HG03196 (cell line): ENCODE data around the gene EFS.

Experiments
- ATAC-seq: cut with Tn5 transposase; IDR thresholded peaks from one replicate; pipeline ENCODE4 v1.9.1; 2021; ENCODE audit not compliant: unreplicated experiment

EFS gene

DNA sequence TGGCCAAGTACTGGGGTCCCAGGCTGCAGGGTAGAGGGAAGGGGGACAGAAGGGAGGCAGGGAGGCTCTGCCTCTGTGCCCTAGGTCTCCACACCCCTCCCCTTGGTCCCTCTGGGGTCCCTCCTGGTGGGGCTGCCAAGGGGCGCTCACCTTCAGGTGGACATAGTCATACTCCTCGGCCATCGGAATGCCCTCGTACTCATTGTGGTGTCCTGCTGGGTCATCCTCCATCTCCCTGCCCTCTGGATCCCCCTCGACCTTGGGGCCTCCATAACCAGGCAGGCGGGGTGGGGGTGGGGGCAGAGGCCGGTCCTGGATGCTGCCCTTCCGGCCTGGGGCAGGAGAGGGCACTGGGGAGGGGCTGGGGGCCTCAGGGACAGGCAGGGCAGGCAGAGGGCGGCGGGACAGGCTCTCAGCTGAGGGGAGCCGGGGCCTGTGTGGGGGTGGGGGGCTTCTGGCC, 5.8 kb downstream of the EFS start:
- no peak for ATAC-seq

DNA sequence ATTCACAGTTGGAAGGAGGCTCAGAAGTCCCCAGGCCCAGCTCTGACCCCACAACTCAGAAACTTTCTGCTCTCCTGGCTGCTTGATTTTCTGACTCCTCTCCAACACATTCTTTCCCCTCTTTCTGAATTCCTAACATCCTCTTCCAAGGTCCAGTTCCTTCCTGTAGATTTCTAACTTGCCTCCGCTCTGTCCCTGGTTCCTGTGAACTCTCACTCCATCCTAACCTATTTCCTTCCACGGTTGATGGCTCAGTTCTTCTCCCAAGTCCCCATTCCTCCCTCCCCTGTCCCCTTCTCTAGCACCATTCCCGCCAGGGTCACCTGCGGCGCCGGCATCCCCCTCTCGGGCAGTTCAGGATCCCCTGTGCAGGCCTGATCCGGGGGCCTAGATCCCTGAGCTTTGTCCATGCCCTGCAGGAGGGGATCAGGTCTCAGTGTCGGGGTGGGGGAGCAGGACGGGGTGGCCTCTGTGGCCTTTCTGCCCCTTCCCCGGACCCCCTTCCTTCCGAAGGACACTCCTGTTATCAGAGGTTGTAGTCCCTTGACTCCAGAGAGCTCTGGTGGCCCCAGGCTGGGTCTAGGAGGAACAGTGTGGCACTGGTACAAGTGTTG, 6.3 kb downstream of the EFS start:
- no peak for ATAC-seq

DNA sequence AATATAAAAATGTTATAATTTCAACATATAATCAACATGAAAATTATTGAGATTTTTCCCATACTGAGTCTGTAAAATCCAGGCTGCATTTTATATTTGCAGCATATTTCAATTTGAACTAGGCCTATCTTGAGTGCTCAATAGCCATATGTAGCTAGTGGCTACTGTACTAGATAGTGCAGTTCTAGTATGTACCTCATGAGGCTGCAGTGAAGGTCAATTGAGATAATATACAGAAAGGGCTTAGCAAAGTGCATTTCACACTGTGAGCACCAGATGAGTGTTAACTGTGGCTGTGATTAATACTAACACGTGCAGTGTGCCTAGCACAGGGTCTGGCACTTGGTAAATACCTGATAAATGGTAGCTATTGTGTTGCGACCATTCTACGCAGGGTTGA, 6.9 kb downstream of the EFS start:
- no peak for ATAC-seq

DNA sequence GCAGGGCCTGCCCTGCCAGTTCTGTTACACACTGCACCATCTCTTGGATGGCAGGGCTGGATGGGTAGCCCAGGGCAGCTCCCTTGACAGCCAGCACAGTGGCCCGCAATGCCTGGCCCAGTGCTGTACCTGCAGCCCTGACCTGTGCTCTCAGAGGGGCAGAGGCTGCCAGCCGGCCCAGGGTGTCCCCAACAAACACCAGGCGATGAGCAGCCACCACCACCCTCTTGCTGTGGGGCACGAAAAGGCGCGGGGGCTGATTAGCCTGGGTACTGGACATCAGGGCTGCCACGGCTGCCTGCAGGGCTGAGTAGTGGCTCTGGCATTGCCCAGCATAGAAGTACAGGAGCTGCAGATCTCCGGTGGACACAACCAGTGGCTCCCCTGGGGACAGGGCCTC, 7.7 kb downstream of the EFS start:
- ATAC-seq: no peak

DNA sequence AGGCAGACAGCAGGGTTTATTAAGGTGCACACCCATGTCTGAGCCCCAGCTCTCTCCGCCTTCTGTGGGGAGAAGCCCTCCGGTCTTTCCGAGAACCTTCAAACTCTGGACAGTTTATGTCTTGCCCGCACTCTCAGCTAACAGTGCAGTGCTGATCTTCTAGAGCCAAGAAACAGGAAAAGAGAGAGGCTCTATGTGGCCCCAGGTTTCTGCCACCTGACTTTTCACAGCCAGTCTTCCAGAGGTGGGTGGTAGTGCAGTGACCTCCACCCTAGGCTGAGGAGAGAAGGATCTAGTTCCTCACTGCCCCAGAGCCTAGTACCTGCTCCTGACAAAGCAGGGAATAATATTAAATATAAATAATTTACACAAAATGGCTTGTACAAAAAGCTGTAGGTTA, 8.3 kb downstream of the EFS start:
- ATAC-seq: no peak

DNA sequence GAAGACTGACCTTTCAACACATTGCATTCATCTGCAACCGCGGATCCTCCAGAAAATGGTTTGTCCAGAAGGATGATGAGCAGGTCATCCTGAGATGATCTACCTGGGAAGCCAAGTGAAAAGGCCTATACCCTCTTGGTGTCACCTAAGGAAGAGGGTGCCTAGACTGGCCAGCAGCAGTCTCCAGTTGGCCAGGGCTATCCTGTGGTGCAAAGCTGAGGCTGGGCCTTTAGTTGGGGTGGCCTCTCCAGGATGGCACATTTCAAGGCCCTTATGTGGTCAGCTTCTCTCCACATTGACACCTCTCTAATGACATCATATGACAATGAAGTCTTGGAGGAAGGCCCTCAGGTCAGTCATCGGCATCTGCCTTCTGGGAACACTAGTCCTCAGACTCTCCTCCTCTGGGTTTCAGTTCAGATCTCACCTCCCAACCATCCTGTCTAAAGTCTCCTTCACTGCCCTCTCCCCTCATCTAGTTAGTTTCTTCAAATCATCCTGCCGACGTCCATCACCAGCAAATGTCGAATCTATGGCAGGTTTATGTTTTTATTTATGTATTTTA, 9.0 kb downstream of the EFS start:
- no peak for ATAC-seq

DNA sequence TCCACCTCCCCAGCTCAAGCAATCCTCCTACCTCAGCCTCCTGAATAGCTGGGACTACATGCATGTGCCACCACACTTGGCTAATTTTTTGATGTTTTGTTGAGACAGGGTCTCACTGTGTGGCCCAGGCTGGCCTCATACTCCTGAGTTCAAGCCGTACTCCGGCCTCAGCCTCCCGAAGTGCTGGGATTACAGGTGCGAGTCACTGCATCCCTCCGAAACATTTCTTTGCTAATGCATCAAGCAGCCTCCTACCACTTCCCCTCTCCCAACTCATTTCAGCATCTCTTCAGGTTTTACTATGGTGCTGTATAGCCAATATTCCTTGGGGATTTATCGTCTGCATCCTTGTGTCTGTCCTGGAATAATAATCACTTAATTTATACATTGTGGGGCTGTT, 10.0 kb downstream of the EFS start:
- ATAC-seq: no peak

DNA sequence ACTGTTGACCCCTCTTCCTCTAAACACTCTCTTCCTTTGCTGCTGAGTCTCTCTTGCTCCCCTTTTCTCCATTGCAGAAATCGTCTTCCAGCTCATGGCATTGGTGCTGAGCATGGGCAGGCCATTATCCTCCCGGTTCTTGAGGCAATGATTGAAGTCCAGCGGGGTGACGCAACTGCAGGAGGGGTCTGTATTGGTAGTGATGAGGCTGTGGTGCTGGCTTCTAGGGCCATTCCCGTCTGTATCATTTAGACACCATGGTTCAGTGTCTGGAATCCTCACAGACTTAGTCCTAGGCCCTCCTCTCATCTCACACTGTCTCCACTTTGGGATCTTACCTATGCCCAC, 11.6 kb downstream of the EFS start:
- ATAC-seq: no peak

DNA sequence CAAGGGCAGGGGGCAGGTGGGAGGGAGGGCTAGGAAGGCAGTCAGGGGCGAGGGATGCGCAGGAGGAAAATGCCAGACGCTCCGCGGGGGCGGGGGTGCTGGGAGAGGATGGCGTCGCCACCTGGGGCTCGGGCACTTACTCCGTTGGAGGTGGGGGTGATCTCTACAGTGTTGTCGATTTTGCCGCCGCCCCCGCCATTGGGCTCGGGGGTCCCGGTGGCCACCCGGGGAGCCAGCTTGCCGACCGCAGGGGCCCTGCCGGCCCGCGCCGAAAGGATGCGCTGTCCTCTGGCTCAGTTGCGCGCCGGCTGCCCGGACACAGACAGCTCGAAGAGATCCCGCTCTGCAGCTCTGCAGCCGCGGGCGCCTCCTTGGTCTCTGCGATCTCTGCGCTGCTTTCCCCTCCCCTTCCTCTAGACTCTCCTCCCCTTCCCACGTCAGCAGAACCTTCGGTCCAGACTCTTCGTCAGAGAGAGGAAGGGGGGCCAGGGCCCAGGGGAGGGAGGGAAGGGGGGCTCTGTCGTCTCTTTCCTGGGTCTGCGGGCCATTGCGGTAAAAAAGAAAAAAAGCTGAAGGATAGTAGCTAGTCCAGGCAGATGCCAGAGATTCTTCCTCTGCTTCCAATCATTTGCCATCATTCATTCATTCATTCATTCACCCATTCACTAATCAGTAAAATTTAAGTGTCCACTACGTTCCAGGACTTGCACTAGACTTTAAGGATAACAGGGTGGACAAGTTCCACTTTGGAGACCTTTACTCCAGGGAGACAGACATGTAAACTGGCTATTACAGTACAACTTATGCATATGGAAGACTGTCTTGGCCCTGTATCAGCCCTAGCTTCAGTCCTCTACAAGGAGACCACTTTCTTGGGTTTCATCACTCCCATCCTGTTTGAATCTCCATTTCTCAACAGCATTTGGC, 12.2 kb downstream of the EFS start, which contains the start of gene SLC22A17:
SLC22A17 (minus strand) TSS at position 382 of the 927 bp plus-strand sequence.
- ATAC-seq: no peak

DNA sequence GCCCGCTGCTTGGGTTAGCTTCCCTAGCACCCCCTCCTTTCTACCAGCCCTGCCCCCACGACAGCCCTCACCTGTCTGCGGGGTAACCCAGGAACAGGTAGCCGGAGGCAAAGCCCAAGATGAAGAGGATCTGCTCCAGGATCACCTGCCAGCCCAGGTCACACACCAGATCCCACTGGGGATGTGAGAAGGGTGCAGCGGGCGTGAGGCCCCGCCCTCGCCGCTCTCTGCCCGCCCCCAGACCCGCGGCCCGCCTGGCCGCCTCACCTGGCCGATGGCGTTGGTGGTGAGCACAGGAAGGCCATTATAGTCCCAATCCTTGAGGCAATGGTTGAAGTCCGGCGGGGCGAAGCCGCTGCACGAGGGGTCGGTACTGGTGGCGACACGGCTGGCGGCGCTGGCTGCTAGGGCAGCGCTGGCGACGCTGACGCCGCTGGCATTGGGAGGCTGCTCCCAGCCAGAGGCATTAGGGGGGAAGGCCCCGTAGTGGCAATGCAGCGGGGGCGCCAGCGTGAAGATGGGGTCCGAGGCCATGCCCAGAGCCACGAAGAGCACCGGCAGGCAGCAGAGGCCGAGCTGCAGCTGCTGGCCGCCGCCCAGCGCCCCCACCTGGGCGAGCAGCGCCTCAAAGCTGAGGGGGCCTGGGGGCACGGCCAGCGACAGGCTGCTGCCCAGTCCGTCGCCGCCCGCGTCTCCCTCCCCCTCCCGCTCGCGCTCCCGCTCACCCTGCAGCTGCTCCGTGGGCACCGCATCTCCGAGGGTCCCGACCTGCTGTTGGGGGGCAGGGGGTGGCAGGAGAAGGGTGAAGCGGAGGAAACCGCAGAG, 13.1 kb downstream of the EFS start:
- no peak for ATAC-seq

DNA sequence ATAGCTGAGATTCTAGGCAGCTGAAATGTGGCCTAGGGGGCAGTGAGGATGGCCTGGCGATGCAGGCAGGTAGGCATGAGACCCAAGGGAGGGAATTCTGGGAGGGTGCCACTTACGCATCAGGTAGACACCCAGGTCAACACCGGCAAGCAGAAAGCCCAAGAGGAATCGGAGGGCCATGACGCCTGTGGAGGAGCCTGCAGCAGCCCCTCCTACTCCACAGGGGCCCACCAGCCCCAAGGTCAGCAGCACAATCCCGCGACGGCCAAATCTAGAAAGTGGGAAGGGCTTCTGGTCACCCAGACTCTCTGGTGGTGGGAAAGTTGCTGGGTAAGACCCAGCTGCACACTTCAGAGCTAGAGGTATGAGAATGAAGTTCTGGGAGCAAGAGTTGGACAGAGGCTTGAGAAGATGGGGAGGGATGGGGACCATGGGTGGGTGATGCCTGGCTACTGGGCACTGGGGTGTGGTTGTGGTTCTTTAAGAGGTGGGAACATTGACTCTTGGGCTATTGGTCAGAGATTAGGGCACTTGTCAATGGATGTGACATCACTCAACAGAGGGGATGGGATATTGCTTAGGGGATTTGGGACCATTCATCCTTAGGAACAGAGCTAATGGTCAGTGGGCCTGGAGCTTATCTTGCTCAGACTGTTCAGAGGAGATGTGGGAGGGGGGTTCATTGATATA, 15.7 kb downstream of the EFS start:
- no peak for ATAC-seq

DNA sequence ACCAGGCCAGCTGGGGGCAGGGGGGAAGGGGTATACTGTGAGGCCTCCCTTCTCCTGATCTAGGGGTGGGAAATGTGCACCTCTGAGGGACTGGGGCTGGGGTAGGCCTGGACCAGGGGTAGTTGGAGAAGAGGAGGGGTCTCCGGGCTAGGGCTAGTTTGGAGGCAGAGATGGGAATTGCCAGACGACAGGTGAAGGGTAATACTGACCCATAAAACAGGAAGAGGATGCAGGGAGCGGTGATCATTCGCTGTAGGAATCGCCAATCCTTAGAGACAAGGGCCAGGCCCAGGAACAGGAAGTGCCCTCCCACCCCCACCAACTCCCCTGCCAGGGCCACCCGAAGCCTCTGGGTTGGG, 16.7 kb downstream of the EFS start:
- ATAC-seq: no peak

DNA sequence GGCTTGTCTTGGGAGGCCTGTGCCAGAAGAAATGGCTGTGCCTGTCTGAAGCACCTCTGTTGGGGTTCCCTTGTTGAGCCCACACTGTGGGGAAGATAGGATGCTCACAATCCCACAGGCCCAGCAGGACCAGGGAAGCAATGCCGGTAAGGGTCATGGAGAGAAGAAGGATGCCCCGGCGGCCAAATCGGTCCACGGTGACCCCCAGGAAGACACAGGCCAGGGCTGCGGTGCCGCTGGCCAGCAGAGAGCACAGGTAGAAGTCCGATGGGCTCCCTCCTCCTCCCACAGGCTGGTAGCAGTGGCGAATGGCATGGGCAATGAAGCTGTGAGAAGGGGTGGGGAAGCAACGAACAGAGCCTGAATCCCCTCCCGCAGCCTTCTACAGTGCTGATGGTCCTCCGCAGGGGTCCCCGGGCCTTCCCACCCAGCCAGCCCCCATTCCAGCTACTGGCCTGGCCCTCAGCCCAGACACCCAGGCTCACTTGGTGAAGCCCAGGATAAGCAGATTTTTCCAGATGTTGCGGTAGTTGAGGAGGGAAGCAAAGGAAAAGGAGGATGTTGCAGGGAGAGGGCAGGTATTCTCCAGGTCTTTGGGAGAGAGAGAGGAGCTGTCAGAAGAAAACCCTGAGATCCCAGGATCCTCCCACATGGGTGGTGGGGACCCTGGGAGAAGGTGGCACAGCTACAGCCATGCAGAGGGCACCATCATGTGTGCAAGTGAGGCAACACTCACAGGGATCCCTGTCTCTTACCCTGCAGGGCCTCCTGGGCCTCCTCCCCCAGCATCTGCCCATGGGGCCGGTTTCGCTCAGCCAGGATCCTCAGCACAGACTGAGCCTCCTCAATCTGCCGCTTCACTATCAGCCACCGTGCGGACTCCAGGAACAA, 17.3 kb downstream of the EFS start:
- no peak for ATAC-seq

DNA sequence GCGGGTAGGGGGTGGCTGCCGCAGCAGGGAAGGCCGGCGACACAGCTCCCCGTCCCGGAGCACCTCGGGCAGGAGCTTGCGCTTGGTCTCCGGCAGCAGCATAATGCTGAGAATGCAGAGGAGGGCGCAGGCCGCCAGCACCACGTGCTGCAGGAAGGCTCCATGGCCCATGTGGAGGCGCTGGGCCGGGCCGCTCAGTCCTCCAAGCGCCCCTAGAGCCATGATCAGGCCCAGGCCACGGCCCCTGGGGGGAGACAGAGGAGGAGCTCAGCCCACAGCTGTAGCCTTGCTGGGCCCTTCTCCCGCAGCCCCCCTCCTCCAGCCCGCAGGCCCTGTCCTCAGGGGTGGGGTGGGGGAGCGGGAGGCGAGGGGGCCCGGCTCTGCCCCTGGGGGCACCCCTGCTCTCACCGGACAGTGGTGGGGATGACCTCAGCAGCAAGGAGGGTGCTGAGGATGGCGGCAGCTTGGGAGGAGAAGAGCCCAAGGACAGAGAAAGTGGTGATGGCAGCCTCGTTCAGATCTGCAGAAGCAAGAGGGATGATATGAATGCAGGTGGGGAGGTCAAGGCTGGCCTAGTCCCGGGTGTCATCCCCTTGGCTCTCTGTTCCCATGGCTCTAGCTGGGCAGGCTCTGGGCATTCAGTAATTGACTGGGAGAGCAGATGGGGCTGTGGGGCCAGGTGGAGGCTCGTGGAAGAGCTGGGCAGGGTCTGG, 18.1 kb downstream of the EFS start:
- no peak for ATAC-seq

DNA sequence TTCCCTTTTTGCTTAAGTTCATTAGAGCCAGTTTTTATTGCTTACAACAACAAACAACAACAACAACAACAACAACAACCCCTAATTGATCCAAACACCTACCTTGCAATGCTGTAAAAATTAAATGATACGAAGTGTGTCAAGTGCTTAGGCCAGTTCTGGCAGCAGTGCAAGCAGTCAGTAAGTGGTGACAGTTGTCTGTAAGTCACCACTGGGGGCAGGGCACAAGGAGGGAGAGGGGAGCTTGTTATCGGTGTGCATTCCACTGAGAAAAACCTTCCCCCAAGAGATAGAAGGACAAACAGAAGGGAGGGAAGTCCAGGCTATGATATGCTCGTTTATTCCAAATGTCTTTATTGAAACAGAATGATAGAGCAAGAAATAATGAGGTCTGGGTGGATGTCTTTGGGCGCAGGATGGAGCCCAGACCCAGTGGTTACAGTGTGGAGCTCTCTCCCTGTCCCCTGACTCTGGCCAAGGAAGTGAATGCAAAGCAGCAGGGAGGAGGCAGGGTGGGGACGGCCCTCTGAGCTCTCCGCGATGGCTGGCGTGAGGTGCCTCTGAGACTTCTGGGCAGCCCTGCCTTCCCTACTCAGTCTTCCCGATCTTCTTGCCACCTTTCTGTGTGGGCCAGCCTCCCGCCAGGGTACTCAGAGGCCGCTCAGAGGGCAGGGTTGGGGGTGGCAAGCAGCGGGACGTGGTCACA, 18.8 kb downstream of the EFS start:
- no peak for ATAC-seq

DNA sequence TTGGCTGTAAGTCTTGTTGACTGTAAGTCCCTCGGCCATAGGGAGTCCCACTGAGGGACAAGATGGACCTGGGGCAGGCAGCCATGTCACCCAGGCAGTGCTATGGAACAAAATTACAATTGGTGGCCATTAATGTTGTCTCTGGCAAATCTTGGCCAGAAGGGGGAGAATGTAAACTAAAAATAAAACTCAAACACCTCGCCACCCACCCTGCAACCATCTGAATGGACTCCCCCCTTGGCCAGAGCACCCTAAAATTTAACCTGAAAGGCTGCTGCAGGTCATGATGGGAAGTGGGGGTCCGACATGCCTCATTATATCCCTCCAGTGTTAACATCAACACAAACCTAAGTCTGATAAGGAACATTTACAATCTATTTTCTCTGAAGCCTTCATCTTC, 20.5 kb downstream of the EFS start:
- ATAC-seq: no peak

DNA sequence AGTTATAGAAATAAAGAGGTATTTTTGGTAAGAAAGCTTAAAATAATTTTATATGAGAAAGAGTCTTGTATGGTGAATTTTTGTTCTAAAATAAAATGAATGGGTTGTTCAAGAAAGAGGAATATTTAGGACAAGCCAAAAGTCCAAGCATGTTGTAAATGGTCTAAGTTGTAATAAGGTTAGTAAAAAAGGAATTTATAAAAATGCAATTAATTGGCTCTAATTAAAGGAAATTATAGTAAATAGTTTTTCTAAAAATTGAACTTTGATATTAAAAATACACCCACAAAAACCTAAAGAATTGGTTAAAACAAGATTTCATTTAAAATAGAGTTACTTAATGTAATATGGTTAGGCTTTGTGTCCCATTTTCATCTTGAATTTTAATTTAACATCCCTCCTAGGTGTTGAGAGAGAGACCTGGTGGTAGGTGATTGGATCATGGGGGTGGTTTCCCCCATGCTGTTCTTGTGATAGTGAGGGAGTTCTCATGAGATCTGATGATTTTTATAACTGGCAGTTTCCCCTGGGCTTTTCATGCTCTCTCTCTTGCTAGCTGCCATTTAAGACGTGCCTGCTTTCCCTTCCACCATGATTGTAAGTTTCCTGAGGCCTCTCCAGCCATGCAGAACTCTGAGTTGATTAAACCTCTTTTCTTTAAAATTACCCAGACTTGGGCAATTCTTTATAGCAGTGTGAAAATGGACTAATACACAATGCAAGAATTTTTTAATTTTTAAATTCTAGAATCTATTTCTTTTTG, 25.3 kb downstream of the EFS start:
- ATAC-seq: no peak

DNA sequence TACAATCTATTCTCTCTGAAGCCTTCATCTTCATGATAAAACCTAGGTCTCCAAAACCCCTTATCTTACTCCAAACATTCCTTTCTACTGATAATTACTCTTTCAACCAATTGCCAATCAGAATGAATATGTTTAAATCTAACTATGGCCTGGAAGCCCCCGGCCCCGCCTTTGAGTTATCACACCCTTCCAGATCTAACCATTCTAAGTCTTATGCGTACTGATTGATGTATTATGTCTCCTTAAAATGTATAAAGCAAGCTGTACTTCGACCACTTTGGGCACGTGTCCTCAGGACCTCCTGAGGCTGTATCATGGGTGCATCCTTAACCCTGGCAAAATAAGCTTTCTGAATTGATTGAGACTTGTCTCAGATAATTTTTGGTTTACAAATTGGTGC, 29.3 kb downstream of the EFS start:
- ATAC-seq: no peak
